Measurements from ENCODE around the gene PPP1R14D.

Gene PPP1R14D

DNA sequence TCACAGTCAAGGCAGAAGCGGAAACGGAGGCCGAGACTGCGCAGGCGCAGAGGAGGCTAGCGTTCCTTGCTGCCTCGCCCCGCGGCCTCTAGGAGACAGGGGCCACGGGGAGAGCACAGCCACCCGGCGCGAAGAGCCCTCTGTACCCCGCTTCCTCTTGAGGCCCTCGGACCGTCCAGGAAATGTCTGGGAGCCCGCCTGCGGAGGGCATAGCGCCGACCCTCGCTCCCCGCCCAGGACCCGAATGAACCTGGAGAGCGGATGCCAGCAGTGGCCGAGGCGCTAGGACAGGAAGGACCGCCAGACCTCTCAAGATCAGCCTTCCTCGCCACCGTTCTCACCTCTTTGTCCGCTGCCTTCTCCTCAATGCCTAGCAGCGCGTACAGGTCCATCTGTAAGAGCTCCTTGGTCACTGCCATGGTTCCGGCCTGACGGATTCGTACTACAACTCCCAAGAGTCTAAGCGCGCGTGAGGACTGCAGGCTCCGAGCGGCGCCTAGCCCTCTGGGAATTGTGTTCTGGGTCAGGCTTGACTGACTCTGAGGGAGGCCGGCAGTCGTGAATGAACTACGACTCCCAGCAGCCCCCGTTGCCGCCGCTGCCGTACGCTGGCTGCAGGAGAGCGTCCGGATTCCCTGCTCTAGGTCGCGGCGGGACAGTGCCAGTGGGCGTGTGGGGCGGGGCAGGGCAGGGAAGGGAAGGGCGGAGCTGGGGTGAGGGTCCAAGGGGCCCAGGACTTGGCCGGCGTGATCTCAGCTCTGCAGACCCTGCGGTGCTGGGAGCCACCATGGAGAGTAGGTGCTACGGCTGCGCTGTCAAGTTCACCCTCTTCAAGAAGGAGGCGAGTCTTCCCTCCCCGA lies 21.2 kb downstream of the PPP1R14D start, which contains the start of the genes DNAJC17 and ZFYVE19:
DNAJC17 (minus strand) TSS at position 446 of the 860 bp plus-strand sequence; CDS start at position 419, 27 bp downstream.
ZFYVE19 (plus strand) TSS at position 62 of the 860 bp plus-strand sequence; CDS start at position 563, 501 bp downstream.
- no peak for TF ChIP-seq EZH2phosphoT487 (IDR thresholded peaks at IDR 0.05; ENCODE audit: borderline replicate concordance)
- TF ChIP-seq, protein P1, sequence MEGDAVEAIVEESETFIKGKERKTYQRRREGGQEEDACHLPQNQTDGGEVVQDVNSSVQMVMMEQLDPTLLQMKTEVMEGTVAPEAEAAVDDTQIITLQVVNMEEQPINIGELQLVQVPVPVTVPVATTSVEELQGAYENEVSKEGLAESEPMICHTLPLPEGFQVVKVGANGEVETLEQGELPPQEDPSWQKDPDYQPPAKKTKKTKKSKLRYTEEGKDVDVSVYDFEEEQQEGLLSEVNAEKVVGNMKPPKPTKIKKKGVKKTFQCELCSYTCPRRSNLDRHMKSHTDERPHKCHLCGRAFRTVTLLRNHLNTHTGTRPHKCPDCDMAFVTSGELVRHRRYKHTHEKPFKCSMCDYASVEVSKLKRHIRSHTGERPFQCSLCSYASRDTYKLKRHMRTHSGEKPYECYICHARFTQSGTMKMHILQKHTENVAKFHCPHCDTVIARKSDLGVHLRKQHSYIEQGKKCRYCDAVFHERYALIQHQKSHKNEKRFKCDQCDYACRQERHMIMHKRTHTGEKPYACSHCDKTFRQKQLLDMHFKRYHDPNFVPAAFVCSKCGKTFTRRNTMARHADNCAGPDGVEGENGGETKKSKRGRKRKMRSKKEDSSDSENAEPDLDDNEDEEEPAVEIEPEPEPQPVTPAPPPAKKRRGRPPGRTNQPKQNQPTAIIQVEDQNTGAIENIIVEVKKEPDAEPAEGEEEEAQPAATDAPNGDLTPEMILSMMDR (conservative IDR thresholded peaks at IDR 0.05; ENCODE audit: low read length) = peak; percentile 21; the same call in 1 of the 2 replicates
- peaks cover 26% of the 10 kb centered on the region; the same call in 1 of the 2 replicates for H3K79me2 ChIP-seq (ENCODE audit: insufficient read depth, low read length)
- no peaks in the 10 kb centered on the region for H3K9me2 ChIP-seq (replicated peaks; ENCODE audit: low read depth, low read length)
- no peaks in the 10 kb centered on the region for H3K9me3 ChIP-seq (ENCODE audit: insufficient read depth, low read depth, low read length)
- H3K4me1 ChIP-seq (ENCODE audit: insufficient read depth, low read length, poor library complexity, severe bottlenecking) = peaks cover 10% of the 10 kb centered on the region
- H2AFZ ChIP-seq (ENCODE audit: low read length) = peak within 1 kb of the TSS; percentile 99
- H3K4me3 ChIP-seq (ENCODE audit: low read length, poor library complexity, severe bottlenecking) = peak within 1 kb of the TSS; percentile 88
- no peaks in the 10 kb centered on the region for H3K27me3 ChIP-seq (ENCODE audit: insufficient read depth, low read length, poor library complexity, severe bottlenecking)
- peak within 1 kb of the TSS; percentile 94 for H3K9ac ChIP-seq (ENCODE audit: low read depth, low read length, poor library complexity, severe bottlenecking)
- peak within 1 kb of the TSS; percentile 86 for H3K4me2 ChIP-seq (ENCODE audit: low read depth, low read length, poor library complexity, severe bottlenecking)
- H3K36me3 ChIP-seq (ENCODE audit: insufficient read depth, low read length) = no peaks in the 10 kb centered on the region
- no peaks in the 10 kb centered on the region for H3F3A ChIP-seq (ENCODE audit: low read depth)
- no peaks in the 10 kb centered on the region for H4K20me1 ChIP-seq (ENCODE audit: insufficient read depth, low read length, poor library complexity, severe bottlenecking)

DNA sequence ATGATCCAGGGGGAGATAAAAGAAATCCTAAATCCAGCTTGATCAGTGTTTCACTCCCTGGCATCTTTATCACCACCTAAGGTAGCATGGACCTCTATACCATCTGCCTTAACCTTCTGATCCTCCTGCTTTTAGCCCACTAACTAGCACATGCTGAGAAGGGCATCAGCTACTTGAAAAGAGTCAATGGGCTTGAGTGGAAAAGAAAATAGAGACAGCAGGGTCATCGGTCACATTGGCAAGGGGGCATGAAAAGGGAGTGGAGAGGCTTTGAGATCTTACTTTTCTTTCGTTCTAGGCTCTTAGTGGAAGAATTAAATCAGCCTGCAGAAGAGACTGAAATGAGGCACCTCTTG lies 21.9 kb downstream of the PPP1R14D start:
- H3F3A ChIP-seq (ENCODE audit: low read depth) = no peaks in the 10 kb centered on the region
- TF ChIP-seq EZH2phosphoT487 (IDR thresholded peaks at IDR 0.05; ENCODE audit: borderline replicate concordance) = no peak
- TF ChIP-seq, protein P1 (conservative IDR thresholded peaks at IDR 0.05; ENCODE audit: low read length) = no peak
- H3K9me3 ChIP-seq (ENCODE audit: insufficient read depth, low read depth, low read length) = no peaks in the 10 kb centered on the region
- H3K4me1 ChIP-seq (ENCODE audit: insufficient read depth, low read length, poor library complexity, severe bottlenecking) = peaks cover 10% of the 10 kb centered on the region
- H3K27me3 ChIP-seq (ENCODE audit: insufficient read depth, low read length, poor library complexity, severe bottlenecking) = no peaks in the 10 kb centered on the region
- H4K20me1 ChIP-seq (ENCODE audit: insufficient read depth, low read length, poor library complexity, severe bottlenecking) = no peaks in the 10 kb centered on the region
- H2AFZ ChIP-seq (ENCODE audit: low read length) = peak overlapping the region; percentile 99
- H3K9ac ChIP-seq (ENCODE audit: low read depth, low read length, poor library complexity, severe bottlenecking) = peak overlapping the region; percentile 94
- H3K4me2 ChIP-seq (ENCODE audit: low read depth, low read length, poor library complexity, severe bottlenecking) = peak overlapping the region; percentile 86
- H3K36me3 ChIP-seq (ENCODE audit: insufficient read depth, low read length) = no peaks in the 10 kb centered on the region
- H3K9me2 ChIP-seq (replicated peaks; ENCODE audit: low read depth, low read length) = no peaks in the 10 kb centered on the region
- H3K79me2 ChIP-seq (ENCODE audit: insufficient read depth, low read length) = peaks cover 26% of the 10 kb centered on the region; the same call in 1 of the 2 replicates
- H3K4me3 ChIP-seq (ENCODE audit: low read length, poor library complexity, severe bottlenecking) = peak overlapping the region; percentile 88

- Histone ChIP-seq H3K27me3 (ENCODE audit: insufficient read depth, low read length, poor library complexity, severe bottlenecking) (no peaks in the 10 kb centered on the region), H3F3A (ENCODE audit: low read depth) (no peaks in the 10 kb centered on the region), H3K36me3 (ENCODE audit: insufficient read depth, low read length) (no peaks in the 10 kb centered on the region), H2AFZ (ENCODE audit: low read length) (no peak overlapping the region), H3K4me3 (ENCODE audit: low read length, poor library complexity, severe bottlenecking) (no peak overlapping the region), H3K79me2 (ENCODE audit: insufficient read depth, low read length) (peaks cover 26% of the 10 kb centered on the region; the same call in 1 of the 2 replicates), H4K20me1 (ENCODE audit: insufficient read depth, low read length, poor library complexity, severe bottlenecking) (no peaks in the 10 kb centered on the region), H3K4me2 (ENCODE audit: low read depth, low read length, poor library complexity, severe bottlenecking) (no peak overlapping the region), H3K4me1 (ENCODE audit: insufficient read depth, low read length, poor library complexity, severe bottlenecking) (peaks cover 7% of the 10 kb centered on the region), H3K9me2 (replicated peaks; ENCODE audit: low read depth, low read length) (no peaks in the 10 kb centered on the region), H3K9me3 (ENCODE audit: insufficient read depth, low read depth, low read length) (no peaks in the 10 kb centered on the region), H3K9ac (ENCODE audit: low read depth, low read length, poor library complexity, severe bottlenecking) (no peak overlapping the region)
- TF ChIP-seq, protein P1 (conservative IDR thresholded peaks at IDR 0.05; ENCODE audit: low read length) = peak; percentile 32; the same call in 1 of the 2 replicates
- TF ChIP-seq EZH2phosphoT487 (IDR thresholded peaks at IDR 0.05; ENCODE audit: borderline replicate concordance) = no peak
These were observed 24.8 kb downstream of the PPP1R14D start for GRCh38 chr15:40803688-40804087.
